Prostate gland (tissue), 2 donors: Measurements from ENCODE around the gene CCDC30. TPM values are rescaled to one million over a fixed set of nuclear protein-coding genes. Genes with fewer than 3 reads are reported as not detected.
A peak's percentile ranks its signal among the peaks of the same experiment; 100 is the strongest.

Source experiments
- DNase-seq: peaks from one replicate; pipeline ENCODE4 v3.0.0-alpha.2; 2019; ENCODE audit warnings: low spot score
- H3K27ac ChIP-seq, 2 donors: fragments of 200-600 bp; sonication (generic); 2 replicates each; pipeline ENCODE4 v1.5.1; 2017 to 2019
- H3K27me3 ChIP-seq: fragments of 200-600 bp; sonication (generic); replicated peaks from 2 replicates; pipeline ENCODE4 v1.5.1; 2019; ENCODE audit not compliant: insufficient read depth
- H3K36me3 ChIP-seq, 2 donors: fragments of 200-600 bp; sonication (generic); 1 replicate in 1 of 2; 2 replicates in 1 of 2; pipeline versions ENCODE4 v1.5.1 to v1.8.1; 2017 to 2019
- H3K4me1 ChIP-seq: fragments of 200-600 bp; sonication (generic); replicated peaks from 2 replicates; pipeline ENCODE4 v1.5.1; 2019
- H3K4me3 ChIP-seq, 2 donors: fragments of 200-600 bp; sonication (generic); 2 replicates each; pipeline ENCODE4 v1.5.1; 2017 to 2019
- H3K9me3 ChIP-seq: fragments of 200-600 bp; sonication (generic); 2 replicates; pipeline ENCODE4 v1.5.1; 2017
- CTCF ChIP-seq, 4 experiments: fragments of 200-600 bp in 2 of 4; fragments of 450-650 bp in 2 of 4; sonication (generic) in 2 of 4; IDR thresholded peaks; 1 replicate in 3 of 4; 2 replicates in 1 of 4; pipeline ENCODE4 v1.5.1; 2016 to 2019; ENCODE audit warnings: antibody characterized with exemption in 4 of 4, mild to moderate bottlenecking in 2 of 4, moderate library complexity in 2 of 4
- POLR2A ChIP-seq: fragments of 450-650 bp; IDR thresholded peaks from one replicate; pipeline ENCODE4 v1.6.1; 2016; ENCODE audit warnings: antibody characterized with exemption, mild to moderate bottlenecking
- POLR2AphosphoS5 ChIP-seq: sonication (generic); formaldehyde crosslinking; IDR thresholded peaks from one replicate; pipeline ENCODE4 v1.6.1; 2017; ENCODE audit warnings: antibody characterized with exemption
- WGBS: methylation state at CpG from one replicate; pipeline ENCODE4 v1.1.5; 2018; 5-methylcytosine and 5-hydroxymethylcytosine counted together
- intact Hi-C: fragments of 100-400 bp; cut with DNase I; formaldehyde crosslinking; loops from one replicate; pipeline ENCODE4 v1.14.2; 2022
- total RNA-seq, 2 donors: library from RNA; depleted of rRNA; stranded (reverse); fragments of >200 nt; gene quantifications; one replicate each; pipeline ENCODE4 v1.1.0, GENCODE V29; 2016

The CCDC30 gene
- total RNA-seq, 2 donors from 2014 or later: 1.8 to 6.2 TPM

GRCh38 chr1:42660907-42661500 is 197.9 kb downstream of the CCDC30 start:
- Histone ChIP-seq H3K36me3 (no peaks in the 10 kb centered on the region), H3K9me3 (no peaks in the 10 kb centered on the region), H3K27ac (no peak overlapping the region), H3K27me3 (no peaks in the 10 kb centered on the region), H3K4me3 (no peak overlapping the region), H3K4me1 (peaks cover 9% of the 10 kb centered on the region)
- intact Hi-C loops: no loop called here
- TF ChIP-seq POLR2AphosphoS5 (no peak), POLR2A (no peak), CTCF (IDR thresholded peaks at IDR 0.05) (no peak)
- 86% methylated on average over 3 of the region's 3 CpGs for WGBS
- no peak for DNase-seq

GRCh38 chr1:42669936-42670335 is 206.8 kb downstream of the CCDC30 start:
- Histone ChIP-seq H3K27me3 (no peaks in the 10 kb centered on the region), H3K9me3 (no peaks in the 10 kb centered on the region), H3K27ac (no peak overlapping the region), H3K4me1 (no peaks in the 10 kb centered on the region), H3K4me3 (no peak overlapping the region), H3K36me3 (peaks cover 0 to 4% of the 10 kb centered on the region in 2 donors)
- WGBS: 85% methylated on average over 3 of the region's 3 CpGs
- intact Hi-C loops: no loop called here
- DNase-seq: no peak
- no peak for TF ChIP-seq CTCF (IDR thresholded peaks at IDR 0.05)
- no peak for TF ChIP-seq POLR2AphosphoS5
- TF ChIP-seq POLR2A: no peak

- Histone ChIP-seq H3K4me1 (no peaks in the 10 kb centered on the region), H3K27ac (no peak overlapping the region), H3K36me3 (peaks cover 0 to 4% of the 10 kb centered on the region in 2 donors), H3K9me3 (no peaks in the 10 kb centered on the region), H3K27me3 (no peaks in the 10 kb centered on the region), H3K4me3 (no peak overlapping the region)
- DNase-seq: no peak
- intact Hi-C loops: no loop called here
- 89% methylated on average over 4 of the region's 4 CpGs for WGBS
- TF ChIP-seq POLR2AphosphoS5 (no peak), CTCF (IDR thresholded peaks at IDR 0.05) (no peak), POLR2A (no peak)
Measured at GRCh38 chr1:42670425-42670824, 207.3 kb downstream of the CCDC30 start.

DNA sequence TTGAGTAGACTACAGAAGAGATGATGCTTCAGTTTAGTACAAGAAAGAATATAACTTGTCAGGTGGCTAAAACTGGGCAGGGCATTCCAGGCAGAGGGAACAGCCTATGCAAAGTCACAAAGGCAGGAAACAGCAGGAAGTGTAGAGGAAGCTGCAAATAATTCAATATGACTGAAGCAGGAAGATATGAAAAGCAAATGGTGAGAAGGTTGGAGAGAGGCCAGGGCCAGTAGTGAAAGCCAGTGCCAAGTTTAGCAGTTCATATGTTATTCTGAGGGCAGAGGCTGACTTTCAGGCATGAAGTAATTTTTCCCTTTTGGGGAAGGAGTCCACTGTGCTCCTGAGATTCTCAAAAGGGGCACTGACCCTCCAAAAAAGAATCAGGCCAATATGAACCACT is 211.1 kb downstream of the CCDC30 start:
- Histone ChIP-seq H3K9me3 (no peaks in the 10 kb centered on the region), H3K27me3 (no peaks in the 10 kb centered on the region), H3K36me3 (no peaks in the 10 kb centered on the region), H3K27ac (no peak overlapping the region), H3K4me3 (no peak overlapping the region), H3K4me1 (no peaks in the 10 kb centered on the region)
- TF ChIP-seq POLR2A: no peak
- no peak for TF ChIP-seq POLR2AphosphoS5
- no peak for TF ChIP-seq CTCF (IDR thresholded peaks at IDR 0.05)
- DNase-seq: no peak
- intact Hi-C loops: no loop called here

GRCh38 chr1:42674682-42675081 is 211.6 kb downstream of the CCDC30 start:
- DNase-seq: peak; percentile 8
- H3K4me3 ChIP-seq: no peak overlapping the region
- H3K4me1 ChIP-seq: no peaks in the 10 kb centered on the region
- no peak overlapping the region for H3K27ac ChIP-seq
- intact Hi-C loops: no loop called here
- H3K9me3 ChIP-seq: no peaks in the 10 kb centered on the region
- H3K36me3 ChIP-seq: no peaks in the 10 kb centered on the region
- H3K27me3 ChIP-seq: no peaks in the 10 kb centered on the region
- TF ChIP-seq POLR2AphosphoS5 (no peak), POLR2A (no peak), CTCF (IDR thresholded peaks at IDR 0.05) (no peak)
- WGBS: 26% methylated on average over 1 of the region's 1 CpG
